NT2/D1 (cell line): ENCODE data around the gene PHACTR1.

Experiments
- DNase-seq: peaks from one replicate; pipeline ENCODE4 v3.0.0-alpha.2; 2011; ENCODE audit warnings: low read depth, low spot score
- H3K27me3 ChIP-seq: 2 replicates; pipeline ENCODE4 v1.6.0; 2011; ENCODE audit warnings: mild to moderate bottlenecking; ENCODE audit not compliant: insufficient read length, insufficient read depth
- H3K36me3 ChIP-seq: 2 replicates; pipeline ENCODE4 v1.6.1; 2011; ENCODE audit warnings: mild to moderate bottlenecking, low read length, mixed read lengths; ENCODE audit not compliant: insufficient read depth, insufficient read length
- H3K4me1 ChIP-seq: 2 replicates; pipeline ENCODE4 v1.5.1; 2011; ENCODE audit not compliant: insufficient read depth, insufficient read length
- H3K4me3 ChIP-seq: 2 replicates; pipeline ENCODE4 v1.5.1; 2011; ENCODE audit warnings: low read depth; ENCODE audit not compliant: insufficient read length
- H3K9ac ChIP-seq: 2 replicates; pipeline ENCODE4 v1.6.0; 2011; ENCODE audit warnings: low read depth; ENCODE audit not compliant: insufficient read length
- H3K9me3 ChIP-seq: 2 replicates; pipeline ENCODE4 v1.5.1; 2011; ENCODE audit warnings: mild to moderate bottlenecking, low read length; ENCODE audit not compliant: insufficient read depth
- SUZ12 ChIP-seq: IDR thresholded peaks from 2 replicates; pipeline ENCODE4 v1.6.1; 2011; ENCODE audit not compliant: insufficient read length, insufficient read depth; ENCODE audit errors: extremely low read depth
- YY1 ChIP-seq: IDR thresholded peaks from 2 replicates; pipeline ENCODE4 v1.6.1; 2011; ENCODE audit not compliant: insufficient read length, insufficient read depth
- ZNF274 ChIP-seq: IDR thresholded peaks from 2 replicates; pipeline ENCODE4 v1.6.1; 2011; ENCODE audit warnings: mild to moderate bottlenecking, low read depth, low read length

Gene PHACTR1

GRCh38 chr6:13005994-13006393, 289.4 kb downstream of the PHACTR1 start:
- no peak for DNase-seq
- Histone ChIP-seq H3K9ac (no peak overlapping the region), H3K9me3 (no peaks in the 10 kb centered on the region), H3K4me1 (no peaks in the 10 kb centered on the region), H3K36me3 (no peaks in the 10 kb centered on the region), H3K27me3 (peaks cover 1% of the 10 kb centered on the region), H3K4me3 (no peak overlapping the region)
- no peak for TF ChIP-seq YY1
- no peak for TF ChIP-seq SUZ12
- TF ChIP-seq ZNF274, result no peak

GRCh38 chr6:13006578-13007300, 290.2 kb downstream of the PHACTR1 start:
- no peak for DNase-seq
- Histone ChIP-seq H3K4me1 (no peaks in the 10 kb centered on the region), H3K36me3 (no peaks in the 10 kb centered on the region), H3K4me3 (no peak overlapping the region), H3K9me3 (no peaks in the 10 kb centered on the region), H3K9ac (no peak overlapping the region), H3K27me3 (peaks cover 9% of the 10 kb centered on the region)
- TF ChIP-seq ZNF274 (no peak), YY1 (no peak), SUZ12 (no peak)

- Histone ChIP-seq H3K9ac (no peak overlapping the region), H3K4me1 (no peaks in the 10 kb centered on the region), H3K27me3 (peaks cover 19% of the 10 kb centered on the region), H3K4me3 (no peak overlapping the region), H3K36me3 (no peaks in the 10 kb centered on the region), H3K9me3 (no peaks in the 10 kb centered on the region)
- no peak for DNase-seq
- TF ChIP-seq YY1 (no peak), SUZ12 (no peak), ZNF274 (no peak)
These were observed 291.2 kb downstream of the PHACTR1 start for GRCh38 chr6:13007744-13008143.

GRCh38 chr6:13009031-13009430, 292.5 kb downstream of the PHACTR1 start:
- no peak overlapping the region for H3K4me3 ChIP-seq
- no peak for DNase-seq
- no peaks in the 10 kb centered on the region for H3K36me3 ChIP-seq
- H3K9me3 ChIP-seq, result no peaks in the 10 kb centered on the region
- peaks cover 31% of the 10 kb centered on the region for H3K27me3 ChIP-seq
- H3K4me1 ChIP-seq, result no peaks in the 10 kb centered on the region
- TF ChIP-seq SUZ12 (no peak), ZNF274 (no peak), YY1 (no peak)
- H3K9ac ChIP-seq, result no peak overlapping the region

GRCh38 chr6:13009461-13009860, 292.9 kb downstream of the PHACTR1 start:
- no peak overlapping the region for H3K4me3 ChIP-seq
- H3K9me3 ChIP-seq, result no peaks in the 10 kb centered on the region
- H3K27me3 ChIP-seq, result peaks cover 35% of the 10 kb centered on the region
- DNase-seq, result no peak
- H3K4me1 ChIP-seq, result peaks cover 2% of the 10 kb centered on the region
- no peaks in the 10 kb centered on the region for H3K36me3 ChIP-seq
- no peak overlapping the region for H3K9ac ChIP-seq
- no peak for TF ChIP-seq SUZ12
- no peak for TF ChIP-seq YY1
- no peak for TF ChIP-seq ZNF274

- H3K4me3 ChIP-seq, result no peak overlapping the region
- DNase-seq, result no peak
- H3K9ac ChIP-seq, result no peak overlapping the region
- no peaks in the 10 kb centered on the region for H3K36me3 ChIP-seq
- TF ChIP-seq SUZ12 (no peak), ZNF274 (no peak), YY1 (no peak)
- peaks cover 3% of the 10 kb centered on the region for H3K4me1 ChIP-seq
- H3K9me3 ChIP-seq, result no peaks in the 10 kb centered on the region
- H3K27me3 ChIP-seq, result peaks cover 44% of the 10 kb centered on the region
These were observed 295.1 kb downstream of the PHACTR1 start for GRCh38 chr6:13011612-13012146.

- H3K4me1 ChIP-seq, result peaks cover 3% of the 10 kb centered on the region
- TF ChIP-seq ZNF274 (no peak), SUZ12 (no peak), YY1 (no peak)
- H3K9me3 ChIP-seq, result no peaks in the 10 kb centered on the region
- no peaks in the 10 kb centered on the region for H3K36me3 ChIP-seq
- H3K27me3 ChIP-seq, result peaks cover 44% of the 10 kb centered on the region
- no peak overlapping the region for H3K9ac ChIP-seq
- no peak overlapping the region for H3K4me3 ChIP-seq
- no peak for DNase-seq
These were observed 295.7 kb downstream of the PHACTR1 start for GRCh38 chr6:13012296-13012695.
